Measurements from ENCODE around the gene C1orf87.

The C1orf87 gene, protein sequence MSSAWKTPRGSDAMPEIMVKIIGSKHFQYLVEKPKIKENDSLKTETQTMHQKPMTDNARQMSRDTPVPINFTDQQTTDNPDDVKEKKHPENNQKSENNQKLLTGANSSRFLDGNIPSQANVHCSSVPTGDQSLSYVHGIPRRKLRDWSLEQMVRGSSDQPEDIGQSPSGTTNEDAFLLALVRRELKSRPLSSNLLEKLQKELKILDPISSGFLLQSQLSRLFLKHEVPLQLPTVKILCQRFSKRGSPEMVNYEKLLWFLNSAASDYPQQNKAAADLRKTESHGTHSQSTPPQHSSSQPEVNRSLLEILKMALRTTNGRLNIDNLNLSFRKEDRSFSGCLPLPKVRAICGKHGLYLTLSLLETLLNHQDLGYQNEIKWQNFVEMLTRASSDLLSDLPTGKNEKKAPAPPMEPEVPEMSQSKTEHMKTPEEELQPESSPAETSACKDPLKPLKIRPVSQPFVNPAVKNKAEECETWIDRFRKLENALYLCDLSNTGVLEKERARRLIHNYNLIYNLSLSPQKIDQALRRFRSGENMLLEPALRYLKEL

DNA sequence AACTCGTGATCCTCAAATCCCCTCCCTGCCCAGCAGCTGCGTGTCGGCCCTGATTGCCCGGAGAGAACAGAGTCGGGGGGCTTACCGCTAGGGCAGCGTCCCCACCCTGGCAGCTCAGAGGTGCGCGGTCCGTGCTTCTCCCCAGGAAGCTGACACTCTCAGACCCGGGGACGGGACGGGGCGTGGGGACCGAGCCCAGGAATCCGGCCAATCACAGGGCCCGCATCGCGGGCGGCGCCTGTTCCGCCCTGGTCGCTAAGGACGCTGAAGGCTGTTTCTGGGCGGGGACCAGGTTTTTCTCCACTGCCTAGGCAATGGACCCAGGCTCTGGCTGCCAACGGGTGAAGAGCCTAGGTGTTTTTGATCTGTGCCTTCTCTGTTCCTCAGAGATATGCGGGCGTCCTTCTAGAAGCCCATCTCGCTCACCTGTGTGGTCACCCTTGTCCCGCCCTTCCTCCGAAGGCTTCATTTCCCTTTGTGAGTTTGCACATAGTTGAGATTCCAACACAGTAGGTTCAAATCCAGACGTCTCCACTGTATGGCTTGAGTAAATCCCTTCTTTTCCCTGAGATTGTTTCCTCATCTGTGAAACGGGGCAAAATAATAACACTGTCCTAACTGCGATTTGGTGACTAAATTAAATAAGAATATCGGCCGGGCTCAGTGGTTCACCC is at the start of gene C1orf87:
Gene C1orf87 (minus strand): TSS at position 166 of the 674 bp plus-strand sequence. CDS start 1,127 bp downstream, outside the sequence.
- DNase-seq, result no peak

DNA sequence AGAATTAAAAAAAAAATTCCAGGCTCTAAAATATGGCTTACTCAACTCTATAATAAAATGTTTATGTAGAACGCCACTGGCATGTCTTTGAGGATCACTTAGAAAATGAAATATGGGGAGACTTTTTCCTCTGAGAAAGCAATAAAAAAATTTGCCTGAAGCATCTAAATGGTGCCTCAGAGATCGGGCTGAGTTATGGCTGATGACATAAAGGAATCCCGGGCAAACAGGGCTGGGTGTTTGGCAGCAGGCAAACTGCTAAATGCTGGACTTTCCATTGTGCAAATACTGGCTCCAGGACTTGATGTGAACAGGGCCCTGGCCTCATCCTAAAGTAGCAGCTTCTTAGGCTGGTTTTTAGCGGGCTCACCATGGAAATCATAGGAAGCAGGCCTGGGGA is 44.5 kb upstream of the C1orf87 start:
- no peak for DNase-seq

DNA sequence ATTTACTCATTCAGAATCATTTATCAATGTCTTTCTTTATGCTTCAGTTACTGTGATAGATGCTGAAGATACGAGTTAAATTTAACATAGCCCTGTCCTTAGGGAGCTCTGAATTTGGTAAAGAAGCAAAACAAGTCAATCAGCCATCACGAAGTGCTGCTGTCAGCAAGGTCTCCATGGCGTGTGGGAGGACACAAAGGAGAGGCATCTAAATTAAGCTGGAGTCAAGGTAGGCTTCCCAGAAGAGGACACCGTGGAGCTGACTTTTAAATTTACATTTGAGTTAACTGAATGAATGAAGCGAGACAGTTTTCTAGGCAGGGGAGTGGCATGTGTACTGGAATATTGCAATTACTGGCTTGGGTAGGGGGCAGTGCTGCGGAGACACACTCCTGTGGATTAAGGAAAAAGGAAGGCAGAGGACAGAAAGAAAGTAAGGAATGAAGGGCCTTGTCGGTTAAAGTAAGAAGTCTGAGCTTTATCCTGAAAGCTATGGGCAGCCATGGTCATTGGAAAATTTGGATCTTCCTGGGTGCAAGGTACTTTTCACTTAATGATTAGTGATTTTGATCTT is 41.3 kb upstream of the C1orf87 start:
- DNase-seq, result no peak

DNA sequence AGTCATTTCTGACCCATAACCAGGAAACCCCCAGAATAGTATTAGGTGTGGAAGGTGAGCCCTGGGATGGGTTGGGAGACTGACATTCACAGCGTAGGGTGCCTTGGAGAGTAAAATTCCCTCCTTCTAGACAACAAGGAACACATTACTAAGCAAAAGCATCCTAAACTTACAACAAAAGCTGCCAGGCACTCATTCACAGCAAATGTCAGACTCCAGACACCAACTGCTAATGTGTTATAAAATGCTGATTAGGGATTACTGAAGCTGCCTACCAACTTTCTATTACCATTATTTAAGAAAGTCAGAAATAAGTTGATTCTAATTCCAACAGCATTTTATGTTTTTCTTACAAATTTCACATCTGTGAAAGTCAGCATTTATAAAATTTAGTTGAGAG is 40.0 kb upstream of the C1orf87 start:
- no peak for DNase-seq

DNA sequence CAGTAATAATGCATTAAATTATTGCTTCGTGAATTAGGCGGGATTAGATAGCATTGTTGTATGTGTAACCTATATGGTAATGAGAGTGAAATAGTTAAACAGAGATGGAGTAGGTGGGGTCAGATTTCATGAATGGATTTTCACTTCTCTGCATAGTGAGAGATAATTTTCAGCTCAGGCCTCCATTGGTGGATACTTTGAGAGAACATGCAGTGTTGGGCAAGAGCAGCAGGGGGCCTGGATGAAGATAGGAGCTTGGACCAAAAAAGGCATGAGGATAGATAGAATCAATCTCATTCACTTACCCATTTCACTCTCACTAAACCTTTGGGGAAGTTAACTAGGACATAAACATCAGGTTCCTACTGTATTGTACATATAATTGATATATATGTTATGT is 39.5 kb upstream of the C1orf87 start:
- DNase-seq, result no peak

DNA sequence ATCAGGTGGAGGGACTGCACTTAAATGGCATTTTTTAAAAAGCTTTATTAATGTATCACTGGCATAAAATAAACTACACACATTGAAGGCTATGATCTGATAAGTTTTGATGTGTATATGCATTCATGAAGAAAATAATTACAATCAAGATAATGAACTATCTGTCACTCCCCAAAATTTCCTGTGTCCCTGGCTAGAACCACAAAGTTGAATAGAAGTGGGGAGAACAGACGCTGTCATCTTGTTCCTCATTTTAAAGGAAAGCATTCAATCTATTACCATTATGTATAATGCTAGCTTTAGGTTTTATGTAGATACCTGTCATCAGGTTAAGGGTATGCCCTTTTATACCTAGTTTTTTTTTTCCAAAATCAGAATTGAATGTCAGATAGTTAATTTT is 38.1 kb upstream of the C1orf87 start:
- DNase-seq, result no peak

DNA sequence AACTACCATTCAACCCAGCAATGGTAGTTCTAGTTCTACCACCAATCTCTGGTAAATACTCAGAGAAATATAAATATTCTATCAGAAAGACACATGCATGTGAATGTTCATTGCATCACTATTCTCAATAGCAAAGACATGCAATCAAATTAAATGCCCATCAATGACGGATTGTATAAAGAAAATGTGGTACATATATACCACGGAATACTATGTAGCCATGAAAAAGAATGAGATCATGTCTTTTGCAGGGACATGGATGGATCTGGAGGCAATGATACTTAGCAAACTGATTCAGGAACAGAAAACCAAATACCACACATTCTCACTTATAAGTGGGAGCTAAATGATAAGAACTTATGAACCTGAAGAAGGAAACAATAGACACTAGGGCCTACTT is 37.5 kb upstream of the C1orf87 start:
- no peak for DNase-seq

DNA sequence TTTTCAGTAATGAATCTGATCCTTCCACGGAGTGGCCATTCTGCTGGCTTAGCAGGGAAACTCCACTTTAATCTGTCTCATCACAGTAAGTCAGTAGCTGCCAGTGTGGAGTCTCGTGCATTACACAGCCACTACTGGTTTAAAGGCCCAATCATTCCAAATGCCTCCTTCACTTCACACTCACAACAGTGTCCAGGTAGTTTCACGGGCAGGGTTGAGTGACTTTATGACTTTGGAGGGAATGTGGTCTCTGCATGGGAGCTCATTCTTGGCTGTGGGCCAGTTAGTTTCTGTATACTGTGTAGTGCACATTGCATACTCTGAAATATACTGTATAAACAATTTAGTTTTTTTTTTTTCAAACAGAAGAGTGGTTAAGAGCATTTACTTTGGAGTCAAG is 34.6 kb upstream of the C1orf87 start:
- no peak for DNase-seq

DNA sequence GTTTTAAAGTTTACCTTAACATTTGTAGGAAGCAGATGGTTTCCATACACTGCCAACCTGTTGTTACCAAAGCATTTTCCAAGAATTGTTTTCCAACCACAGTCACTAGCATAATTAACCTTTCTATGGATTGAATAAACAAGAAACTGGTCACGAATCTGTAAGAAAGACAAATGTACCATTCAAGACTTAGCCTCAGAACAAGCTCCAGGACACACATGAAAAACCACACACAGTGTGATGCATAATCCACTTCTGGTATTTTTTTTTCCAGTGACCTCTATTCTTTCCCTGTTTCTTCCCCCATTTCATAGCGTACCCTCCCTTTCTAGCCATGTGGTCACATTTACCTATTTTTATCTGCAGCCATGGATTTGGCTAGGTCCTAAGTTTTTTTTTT is 29.6 kb upstream of the C1orf87 start:
- no peak for DNase-seq

DNA sequence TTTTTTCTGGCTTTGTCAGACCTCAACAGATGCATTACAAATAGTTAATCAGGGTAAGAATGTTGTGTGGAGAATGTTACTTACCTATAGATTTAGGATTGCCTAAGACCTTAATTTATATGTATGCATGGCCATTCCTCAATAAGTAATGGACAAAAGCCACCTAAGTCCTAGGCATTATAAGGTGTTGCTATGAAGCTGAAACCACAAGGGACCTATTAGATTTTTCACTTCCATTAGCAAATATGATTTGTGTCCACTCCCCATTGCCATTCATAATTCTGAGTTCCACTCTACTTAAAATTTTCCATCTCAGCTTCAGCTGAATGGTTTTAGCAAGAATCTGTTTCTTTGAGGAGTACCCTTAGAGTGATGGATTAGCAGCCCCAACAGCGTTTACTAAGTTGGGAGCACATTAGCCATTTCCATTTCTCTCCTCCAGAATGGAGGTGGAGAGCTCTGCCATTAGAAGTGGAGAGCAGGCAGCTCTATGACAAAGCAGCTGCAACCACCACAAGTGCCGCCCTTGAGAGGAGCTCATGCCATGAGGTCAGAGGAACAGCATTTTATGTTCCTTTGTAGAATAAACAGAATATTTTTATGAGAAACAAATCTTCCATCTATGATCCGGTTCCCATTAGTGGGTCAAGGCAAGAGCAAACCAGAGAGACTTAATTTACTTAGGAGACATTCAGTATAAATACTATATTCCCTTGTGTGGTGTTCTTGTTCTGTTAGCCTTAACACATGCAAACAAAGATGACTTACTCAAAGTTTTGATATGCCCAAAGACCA is 28.9 kb upstream of the C1orf87 start:
- no peak for DNase-seq

DNA sequence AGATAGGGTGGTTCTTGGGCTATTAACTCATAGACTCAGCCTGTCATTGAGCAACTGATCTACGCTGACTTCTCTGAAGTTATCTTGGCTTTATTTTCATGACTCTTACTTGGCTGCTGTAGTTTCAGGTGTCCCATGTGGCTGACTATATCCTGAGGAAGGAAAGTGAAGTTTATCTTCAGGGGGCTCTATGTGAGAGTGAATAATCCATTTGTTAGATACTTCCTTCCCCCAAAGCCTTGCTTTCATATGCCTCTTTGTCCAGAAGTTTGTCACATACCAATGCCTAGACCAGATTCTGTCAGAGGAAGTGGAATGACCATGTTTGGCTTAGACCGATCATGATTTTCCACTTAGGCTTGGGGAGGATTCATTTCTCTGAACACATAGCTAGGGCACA is 27.9 kb upstream of the C1orf87 start:
- no peak for DNase-seq

DNA sequence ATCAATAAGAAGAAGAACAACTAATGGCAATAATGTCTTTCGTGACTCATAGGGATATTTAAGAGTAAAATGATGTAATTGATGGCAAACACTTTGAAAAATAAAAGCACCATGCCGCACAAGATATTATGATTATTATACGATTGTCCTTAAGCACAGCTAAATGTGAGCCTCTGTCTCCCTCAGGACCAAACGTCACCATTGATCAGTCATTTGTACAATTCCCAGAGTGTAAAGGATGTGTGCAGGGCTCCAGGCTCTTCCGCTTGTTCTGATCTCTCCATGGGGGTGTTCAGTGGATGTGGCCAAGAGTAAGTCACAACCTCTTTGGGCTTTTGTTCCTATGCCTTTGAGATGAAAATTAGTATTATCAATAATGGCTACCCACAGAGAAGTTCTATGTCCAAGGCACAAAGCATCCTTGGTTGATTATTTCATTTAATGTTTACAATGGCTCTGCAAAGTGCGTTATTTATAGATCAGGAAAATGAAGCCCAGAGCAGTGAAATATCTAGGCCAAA is 17.7 kb upstream of the C1orf87 start:
- no peak for DNase-seq

DNA sequence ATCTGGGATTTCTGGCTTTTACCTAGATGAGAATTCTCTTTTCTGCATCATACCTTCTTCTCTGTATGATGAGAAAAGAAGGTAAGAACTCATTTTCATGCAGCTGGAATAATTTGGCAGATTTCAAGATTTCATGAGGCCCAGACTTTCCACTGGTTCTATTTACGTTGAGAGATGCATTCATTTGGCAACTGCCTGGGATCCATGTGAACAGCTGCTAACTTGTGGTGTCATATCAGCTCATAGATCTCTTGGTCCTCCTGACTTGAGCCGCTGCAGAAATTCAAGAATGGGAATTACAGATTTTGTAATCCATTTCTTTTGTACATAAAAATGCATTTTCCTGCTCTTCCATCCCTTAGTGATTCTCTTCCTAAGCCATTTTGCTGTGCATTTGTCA is 17.1 kb upstream of the C1orf87 start:
- no peak for DNase-seq

DNA sequence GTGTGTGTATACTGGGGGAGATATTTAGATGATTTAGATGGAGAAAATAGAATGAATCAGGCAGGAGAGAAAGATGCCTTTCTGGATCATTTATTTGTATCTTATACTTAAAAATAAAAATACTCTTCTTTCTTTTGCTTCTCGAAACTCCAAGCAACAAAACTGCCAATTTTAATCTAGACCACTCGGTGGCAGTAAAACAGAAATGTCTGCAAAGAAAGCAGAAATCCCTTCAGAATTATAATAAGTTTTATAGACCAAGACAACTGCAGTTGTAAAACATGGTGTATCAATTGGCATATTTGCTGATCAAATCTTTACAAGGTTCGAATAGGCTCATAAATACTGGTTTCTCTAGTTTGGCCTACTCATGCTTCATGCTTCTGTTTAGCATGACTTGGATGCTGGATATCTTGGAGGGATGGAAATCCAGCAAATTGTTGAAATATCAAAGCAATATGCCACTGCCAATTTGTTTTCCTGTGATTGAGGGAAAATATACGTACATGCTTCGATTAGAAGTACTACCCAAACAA is 15.1 kb upstream of the C1orf87 start:
- no peak for DNase-seq

DNA sequence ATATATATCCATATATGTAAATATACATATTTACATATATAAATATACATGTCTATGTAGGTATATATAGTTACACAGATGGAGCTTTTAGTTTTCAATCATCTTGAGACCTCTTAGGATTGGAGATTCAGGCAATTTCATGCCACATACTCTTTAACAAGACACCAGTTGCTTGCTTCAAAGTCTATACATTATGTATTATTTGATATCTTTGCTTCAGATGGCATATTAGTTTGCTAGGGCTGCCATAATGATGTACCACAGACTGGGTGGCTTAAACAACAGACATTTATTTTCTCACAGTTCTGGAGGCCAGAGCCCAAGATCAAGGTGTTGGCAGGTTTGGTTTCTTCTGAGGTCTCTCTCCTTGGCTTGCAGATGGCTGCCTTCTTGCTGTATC is 14.1 kb upstream of the C1orf87 start:
- no peak for DNase-seq

DNA sequence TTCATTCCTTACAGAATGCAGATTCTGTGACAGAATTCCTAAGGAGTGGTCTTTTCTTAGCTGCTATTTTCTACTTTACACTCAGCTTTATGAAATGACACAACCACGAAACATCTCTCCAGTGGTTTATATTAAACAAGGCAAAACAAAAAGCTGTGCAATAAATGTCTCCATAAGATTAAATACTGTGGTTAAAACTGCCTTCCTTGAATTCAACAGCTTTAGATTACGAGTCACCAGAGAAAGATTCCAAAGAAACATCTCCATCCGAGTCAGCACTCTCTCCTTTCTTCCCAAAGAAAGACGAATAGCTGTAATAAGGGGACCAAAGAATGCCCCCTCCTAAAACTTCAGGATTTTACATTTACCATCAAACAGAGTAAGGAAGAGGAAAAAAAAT is 4.6 kb upstream of the C1orf87 start:
- no peak for DNase-seq

DNA sequence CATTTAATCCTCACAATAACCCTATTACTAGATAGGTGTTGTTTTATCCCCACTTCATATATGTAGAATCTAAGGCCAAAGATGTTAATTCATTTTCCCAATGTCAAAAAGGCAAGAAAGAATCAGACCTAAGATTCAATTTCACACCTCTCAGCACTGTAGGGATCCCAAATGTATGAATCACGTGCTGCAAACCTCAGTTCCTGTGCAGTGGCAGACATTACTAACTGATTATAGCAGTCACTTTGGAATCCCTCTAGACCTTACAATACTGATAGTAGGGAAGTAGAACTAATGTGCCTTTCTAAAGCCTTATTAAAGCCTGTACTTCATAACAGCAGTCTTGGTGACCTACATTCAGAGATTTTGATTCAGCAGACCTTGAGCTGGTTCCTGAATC is 2.3 kb downstream of the C1orf87 start:
- DNase-seq, result no peak

DNA sequence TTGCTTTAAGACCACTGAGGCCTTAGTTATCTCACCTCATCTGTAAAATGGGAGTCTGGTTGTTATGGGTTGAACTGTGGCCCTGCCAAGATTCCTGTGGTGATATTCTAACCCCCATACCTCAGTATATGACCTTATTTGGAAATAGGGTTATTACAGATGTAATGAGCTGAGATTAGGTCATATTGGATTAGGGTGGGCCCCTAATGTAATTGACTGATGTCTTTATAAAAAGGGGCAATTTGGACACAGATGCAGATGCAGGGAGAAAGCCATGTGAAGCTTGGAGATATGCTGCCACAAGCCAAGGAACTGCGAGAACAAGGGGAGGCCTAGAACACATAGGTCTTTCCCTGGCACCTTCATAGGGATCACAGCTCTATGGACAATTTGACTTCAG is 3.9 kb downstream of the C1orf87 start:
- no peak for DNase-seq

DNA sequence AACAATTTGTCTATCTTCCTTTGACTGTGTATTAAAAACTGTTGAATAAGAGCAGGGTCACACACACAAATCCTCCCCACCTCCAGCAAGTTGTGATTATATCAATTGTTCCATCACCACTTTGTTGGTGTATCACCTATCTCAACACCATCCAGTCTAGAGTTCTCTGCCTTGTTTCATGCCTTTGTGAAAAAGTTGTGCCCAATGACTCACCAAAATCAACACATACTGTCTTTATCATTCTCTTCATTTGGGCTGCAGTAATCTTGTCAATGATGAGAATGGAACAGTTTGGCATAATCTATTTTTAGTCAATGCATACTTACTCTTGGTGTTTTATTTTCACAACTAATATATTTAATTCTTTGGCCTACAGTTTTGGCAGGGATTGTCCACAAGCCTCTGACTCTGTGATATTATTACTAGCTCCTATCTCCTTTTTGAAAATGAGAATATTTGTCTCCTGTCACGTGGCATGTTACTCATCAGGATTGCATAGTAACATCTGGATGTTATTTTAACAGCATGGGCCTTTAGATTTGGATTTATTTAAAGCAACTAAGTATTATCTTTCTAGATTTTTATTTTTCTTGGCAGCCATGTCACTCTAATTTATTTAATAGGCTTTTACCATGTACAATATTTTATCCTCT is 5.1 kb downstream of the C1orf87 start:
- no peak for DNase-seq

DNA sequence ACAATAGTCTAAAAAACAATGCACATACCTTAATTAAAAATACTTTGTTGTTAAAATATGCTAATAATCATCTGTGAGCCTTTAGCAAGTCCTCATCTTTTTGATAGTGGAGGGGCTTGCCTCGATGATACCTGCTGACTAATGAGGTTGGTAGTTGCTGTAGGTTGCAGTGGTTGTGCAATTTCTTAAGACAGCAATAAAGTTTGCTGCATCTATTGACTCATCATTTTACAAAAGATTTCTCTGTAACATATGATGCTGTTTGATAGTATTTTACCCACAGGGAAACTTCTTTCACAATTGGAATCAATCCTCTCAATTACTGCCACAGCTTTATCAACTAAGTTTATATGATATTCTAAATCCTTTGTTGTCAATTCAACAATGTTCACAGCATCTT is 7.6 kb downstream of the C1orf87 start:
- DNase-seq, result no peak

DNA sequence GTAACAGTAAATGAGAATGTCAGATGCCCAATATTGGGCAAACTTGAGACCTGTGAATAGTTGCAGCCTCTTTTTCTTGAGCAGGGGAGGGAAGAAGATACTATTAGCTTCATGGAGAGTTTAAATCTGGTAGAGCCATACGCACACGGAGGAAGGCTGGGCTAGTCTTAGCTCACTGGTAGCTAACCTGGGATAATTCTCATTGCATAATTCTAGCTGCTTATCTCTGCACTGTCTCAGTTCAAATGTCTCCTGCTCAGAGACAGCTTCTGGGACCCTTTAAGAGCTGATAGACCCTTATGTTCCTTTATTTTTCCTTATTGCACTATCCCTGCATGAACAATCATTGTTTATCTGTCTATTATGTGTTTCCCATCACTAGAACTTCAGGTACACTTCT is 8.4 kb downstream of the C1orf87 start:
- no peak for DNase-seq

DNA sequence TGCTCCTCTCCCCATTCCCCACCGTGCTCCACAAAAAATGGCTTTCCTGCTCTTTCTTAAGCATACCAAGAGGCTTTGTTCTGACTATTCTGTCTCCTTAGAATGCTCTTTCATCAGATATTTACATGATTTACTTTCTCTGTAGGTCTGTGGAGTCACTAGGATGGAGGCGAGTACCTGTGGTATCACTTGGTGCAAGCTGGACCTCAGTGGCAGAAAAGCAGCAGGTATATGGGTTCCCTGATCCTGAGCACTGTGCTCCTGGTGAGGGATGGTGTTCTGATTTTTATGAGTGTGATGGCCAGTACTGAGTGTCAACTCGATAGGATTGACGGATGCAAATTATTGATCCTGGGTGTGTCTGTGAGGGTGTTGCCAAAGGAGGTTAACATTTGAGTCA is 10.0 kb downstream of the C1orf87 start:
- no peak for DNase-seq

Measured in CD4-positive, alpha-beta T cell treated with Interleukin-10 for 1 hour (primary cell).